Activated T-helper 1 cell treated with anti-CD3 and anti-CD28 coated beads, Interleukin-12 subunit alpha, Interleukin-12 subunit beta, Interleukin-2, Interleukin-4 antibody, amounts not matched to agents 30 ng/mL and 10 ng/mL and 1 ng/mL, durations not matched to agents 14 hours and 24 hours and 36 hours (primary cell): ENCODE measurements around the gene MYL4. TPM values are rescaled to one million over a fixed set of nuclear protein-coding genes. Genes with fewer than 3 reads are reported as not detected.
"Not testable (repeated sequence)": the region's sequence is repeated elsewhere in the genome, so short reads cannot be mapped to it uniquely, and the experiment has no call there.

Experiments
- DNase-seq: peaks from one replicate; pipeline ENCODE4 v3.0.0; 2021; ENCODE audit warnings: low spot score
- H3K27ac Mint-ChIP-seq: one replicate; pipeline ENCODE4 v1.8.0; 2021; ENCODE audit warnings: mild to moderate bottlenecking, mixed read lengths
- H3K27me3 Mint-ChIP-seq: one replicate; pipeline ENCODE4 v1.8.0; 2022; ENCODE audit warnings: mild to moderate bottlenecking, moderate library complexity, mixed read lengths; ENCODE audit not compliant: insufficient read depth
- H3K36me3 Mint-ChIP-seq: one replicate; pipeline ENCODE4 v1.8.0; 2021; ENCODE audit warnings: low read depth, mixed read lengths
- H3K4me1 Mint-ChIP-seq: one replicate; pipeline ENCODE4 v1.8.0; 2021; ENCODE audit warnings: low read depth, mixed read lengths
- H3K4me3 Mint-ChIP-seq: one replicate; pipeline ENCODE4 v1.8.0; 2021; ENCODE audit warnings: mild to moderate bottlenecking, moderate library complexity, mixed read lengths
- H3K9me3 Mint-ChIP-seq: one replicate; pipeline ENCODE4 v1.8.0; 2021; ENCODE audit warnings: mixed read lengths
- intact Hi-C: fragments of 100-400 bp; cut with micrococcal nuclease; formaldehyde crosslinking; loops from one replicate; pipeline ENCODE4 v1.15.1; 2024
- total RNA-seq: library from RNA; stranded (reverse); gene quantifications from 2 replicates; pipeline ENCODE4 v1.2.3, GENCODE V29; 2022

Gene MYL4
- total RNA-seq, 1 donor from 2014 or later, result not detected

DNA sequence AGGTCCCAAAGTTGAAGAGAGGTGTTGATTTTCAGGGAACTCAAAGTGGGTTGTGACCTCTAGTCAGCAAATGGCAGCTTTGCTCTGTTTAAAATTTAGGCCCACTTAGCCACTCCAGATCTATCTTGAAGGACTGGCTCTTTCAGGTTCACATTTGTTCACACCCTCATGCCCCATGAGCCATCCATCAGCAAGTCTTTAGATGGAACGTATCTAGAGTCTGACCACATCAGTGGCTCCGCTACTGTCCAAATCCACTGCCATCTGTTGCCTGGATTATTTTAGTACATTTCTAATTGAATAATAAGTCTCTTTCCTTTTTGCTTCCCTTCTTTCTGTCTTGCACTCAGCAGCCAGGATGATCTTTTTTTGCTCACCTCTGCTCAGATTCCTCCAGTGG lies 55.0 kb downstream of the MYL4 start:
- H3K9me3 Mint-ChIP-seq, result peaks cover under 1% of the 10 kb centered on the region
- no peaks in the 10 kb centered on the region for H3K36me3 Mint-ChIP-seq

GRCh38 chr17:47265983-47266541 lies 56.9 kb downstream of the MYL4 start:
- intact Hi-C loops, result no loop called here
- Mint-ChIP-seq H3K9me3 (peaks cover 7% of the 10 kb centered on the region), H3K4me1 (no peaks in the 10 kb centered on the region), H3K36me3 (no peaks in the 10 kb centered on the region), H3K27ac (no peak overlapping the region), H3K4me3 (no peak overlapping the region), H3K27me3 (peaks cover 14% of the 10 kb centered on the region)
- no peak for DNase-seq

More for the DNA sequence above, 55.0 kb downstream of the MYL4 start:
- no peaks in the 10 kb centered on the region for H3K4me1 Mint-ChIP-seq
- no peak overlapping the region for H3K4me3 Mint-ChIP-seq
- H3K27ac Mint-ChIP-seq, result no peak overlapping the region
- H3K27me3 Mint-ChIP-seq, result peaks cover 17% of the 10 kb centered on the region
- intact Hi-C loops, result no loop called here
- DNase-seq, result no peak

- DNase-seq, result no peak
- intact Hi-C loops, result no loop called here
- Mint-ChIP-seq H3K27me3 (peaks cover 13% of the 10 kb centered on the region), H3K4me1 (no peaks in the 10 kb centered on the region), H3K36me3 (no peaks in the 10 kb centered on the region), H3K4me3 (no peak overlapping the region), H3K9me3 (peaks cover 7% of the 10 kb centered on the region), H3K27ac (no peak overlapping the region)
These were observed 57.6 kb downstream of the MYL4 start for GRCh38 chr17:47266782-47267181.

DNA sequence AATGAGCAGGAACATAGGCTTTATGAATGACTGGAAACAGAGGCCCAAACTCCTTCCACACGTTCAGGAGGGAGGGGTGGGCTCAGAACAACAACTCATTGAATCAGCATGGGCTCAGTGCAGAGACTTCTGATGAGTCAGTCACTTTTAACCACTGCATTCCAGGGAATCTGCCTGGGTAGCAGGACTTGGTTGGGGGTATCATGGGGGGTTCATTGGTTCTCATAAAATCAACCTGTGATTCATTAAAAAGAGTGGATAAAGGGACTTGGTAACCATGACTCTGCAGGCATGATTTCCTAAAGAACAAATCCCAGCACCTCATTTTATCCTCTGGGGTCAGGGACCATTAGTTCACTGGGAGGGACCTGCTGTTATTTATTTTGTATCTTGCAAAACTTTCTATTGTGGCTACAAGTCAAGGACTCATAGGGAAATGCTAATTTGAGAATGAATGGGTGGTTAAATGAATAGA lies 58.2 kb downstream of the MYL4 start:
- intact Hi-C loops, result no loop called here
- Mint-ChIP-seq H3K4me1 (no peaks in the 10 kb centered on the region), H3K9me3 (peaks cover 7% of the 10 kb centered on the region)

GRCh38 chr17:47268964-47269363 lies 59.8 kb downstream of the MYL4 start:
- H3K27ac Mint-ChIP-seq, intact Hi-C loops, H3K4me1 Mint-ChIP-seq, H3K4me3 Mint-ChIP-seq, DNase-seq, H3K9me3 Mint-ChIP-seq, H3K36me3 Mint-ChIP-seq: not testable (repeated sequence)
- peaks cover 16% of the 10 kb centered on the region for H3K27me3 Mint-ChIP-seq

More for the DNA sequence above, 58.2 kb downstream of the MYL4 start:
- DNase-seq, result no peak
- Mint-ChIP-seq H3K27ac (no peak overlapping the region), H3K36me3 (no peaks in the 10 kb centered on the region), H3K27me3 (peaks cover 13% of the 10 kb centered on the region), H3K4me3 (no peak overlapping the region)

- intact Hi-C loops, H3K4me1 Mint-ChIP-seq, H3K27ac Mint-ChIP-seq, H3K4me3 Mint-ChIP-seq, H3K9me3 Mint-ChIP-seq, DNase-seq, H3K36me3 Mint-ChIP-seq: not testable (repeated sequence)
- peaks cover 17% of the 10 kb centered on the region for H3K27me3 Mint-ChIP-seq
These were observed 60.6 kb downstream of the MYL4 start for GRCh38 chr17:47269561-47270280.

GRCh38 chr17:47270946-47271705 lies 62.0 kb downstream of the MYL4 start:
- H3K27me3 Mint-ChIP-seq, result peaks cover 20% of the 10 kb centered on the region
- H3K4me3 Mint-ChIP-seq, result no peak overlapping the region
- H3K27ac Mint-ChIP-seq, result no peak overlapping the region
- H3K4me1 Mint-ChIP-seq, result no peaks in the 10 kb centered on the region
- H3K9me3 Mint-ChIP-seq, result peaks cover 7% of the 10 kb centered on the region
- intact Hi-C loops, result no loop called here
- H3K36me3 Mint-ChIP-seq, result no peaks in the 10 kb centered on the region
- no peak for DNase-seq

DNA sequence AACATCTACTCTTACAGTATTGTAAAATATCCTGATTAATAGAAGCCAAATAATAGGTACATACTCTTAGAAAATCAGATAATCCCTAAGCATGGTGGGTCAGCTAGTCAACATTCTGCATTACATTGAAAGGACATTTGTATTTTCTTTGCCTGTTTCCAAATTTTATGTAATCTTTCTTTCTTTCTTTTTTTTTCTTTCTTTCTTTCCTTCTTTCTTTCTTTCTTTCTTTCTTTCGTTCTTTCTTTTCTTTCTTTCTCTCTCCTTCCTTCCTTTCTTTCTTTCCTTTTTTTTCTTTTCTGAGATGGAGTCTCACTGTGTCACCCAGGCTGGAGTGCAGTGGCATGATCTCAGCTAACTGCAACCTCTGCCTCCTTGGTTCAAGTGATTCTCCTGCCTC lies 63.3 kb downstream of the MYL4 start:
- intact Hi-C loops, result no loop called here
- no peaks in the 10 kb centered on the region for H3K36me3 Mint-ChIP-seq
- peaks cover 7% of the 10 kb centered on the region for H3K9me3 Mint-ChIP-seq
- H3K4me1 Mint-ChIP-seq, result no peaks in the 10 kb centered on the region
- no peak for DNase-seq
- no peak overlapping the region for H3K4me3 Mint-ChIP-seq
- H3K27me3 Mint-ChIP-seq, result peaks cover 20% of the 10 kb centered on the region
- H3K27ac Mint-ChIP-seq, result no peak overlapping the region

DNA sequence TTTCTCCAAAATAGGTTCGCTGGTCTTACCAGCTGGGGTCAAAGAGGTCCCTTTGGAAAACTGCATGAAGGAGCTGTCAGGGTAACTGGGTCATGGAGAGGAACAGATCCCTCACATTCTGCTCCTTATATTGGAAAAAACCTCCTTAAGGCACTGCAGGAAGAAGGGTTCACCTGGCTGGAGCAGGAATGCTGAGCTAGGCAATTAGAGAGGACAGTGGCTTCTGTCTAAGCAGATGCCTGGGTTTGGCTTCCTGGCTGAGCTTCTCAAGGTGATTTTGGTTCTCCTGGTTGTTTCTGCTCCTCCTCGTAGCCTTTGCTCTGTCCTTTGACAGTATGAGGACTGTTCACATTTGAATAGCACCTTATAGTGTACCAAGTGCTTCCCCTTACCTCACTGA lies 64.1 kb downstream of the MYL4 start:
- H3K4me3 Mint-ChIP-seq, result no peak overlapping the region
- peaks cover 20% of the 10 kb centered on the region for H3K27me3 Mint-ChIP-seq
- intact Hi-C loops, result no loop called here
- no peak for DNase-seq
- H3K4me1 Mint-ChIP-seq, result no peaks in the 10 kb centered on the region
- H3K36me3 Mint-ChIP-seq, result no peaks in the 10 kb centered on the region
- H3K27ac Mint-ChIP-seq, result no peak overlapping the region
- peaks cover 7% of the 10 kb centered on the region for H3K9me3 Mint-ChIP-seq

Other genes starting within 250 kb of the MYL4 start
- gene RPRML, start 230.1 kb upstream of the MYL4 start, total RNA-seq, result not detected in 2 replicates
- gene CDC27, start 20.1 kb upstream of the MYL4 start, total RNA-seq, result 89.7 and 92.0 TPM in 2 replicates
- gene ITGB3, start 44.5 kb downstream of the MYL4 start, total RNA-seq, result not detected in 2 replicates
- 2.4 and 2.8 TPM in 2 replicates for gene EFCAB13, start 114.6 kb downstream of the MYL4 start, total RNA-seq